ENCODE results near the gene MYO5C.
A peak's percentile ranks its signal among the peaks of the same experiment; 100 is the strongest.

Gene MYO5C

DNA sequence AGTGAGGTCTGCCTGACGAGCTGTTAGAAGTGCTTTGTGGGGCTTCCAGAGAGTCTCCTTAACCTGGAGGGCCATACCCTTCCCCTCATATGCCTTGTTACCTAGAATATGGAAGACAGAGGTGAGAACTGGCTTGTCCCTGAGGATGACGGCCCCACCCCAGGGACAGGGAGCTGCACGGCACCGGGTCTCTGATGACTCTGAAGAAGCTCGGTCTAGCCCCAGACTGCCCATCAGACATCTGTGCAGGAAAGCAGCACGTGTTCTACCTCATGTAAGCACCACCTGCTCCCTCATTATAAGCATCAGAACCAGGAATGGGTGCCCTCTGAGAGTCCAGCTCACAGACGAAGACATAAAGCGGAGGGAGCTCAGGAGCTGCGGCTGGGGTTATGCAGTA is 18.0 kb downstream of the MYO5C start:
- no peak for DNase-seq (ENCODE audit: low spot score)

GRCh38 chr15:52276256-52276770 is 19.3 kb downstream of the MYO5C start:
- DNase-seq (ENCODE audit: low spot score) = peak; percentile 48

- DNase-seq (ENCODE audit: low spot score) = no peak
Measured at GRCh38 chr15:52263563-52264282, 31.9 kb downstream of the MYO5C start.

DNA sequence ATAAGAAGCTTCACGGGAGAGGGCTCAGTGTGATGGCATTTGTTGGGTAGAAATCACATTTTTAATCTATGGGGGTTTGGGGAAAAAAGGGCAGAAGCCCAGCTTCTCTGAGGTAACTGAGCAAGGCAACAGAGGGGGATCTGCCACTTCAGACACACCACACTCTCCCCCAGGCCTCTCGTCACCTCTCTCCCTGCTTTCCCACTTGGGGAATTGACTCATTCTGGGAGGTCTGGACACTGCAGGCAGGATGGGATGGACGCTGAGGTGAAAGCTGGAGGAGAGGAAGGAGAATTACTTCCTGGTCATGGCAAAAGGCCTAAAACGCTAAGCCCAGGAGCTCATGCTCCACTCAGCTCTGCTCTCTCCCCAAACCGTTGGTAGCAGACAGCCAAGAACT is 33.2 kb downstream of the MYO5C start:
- no peak for DNase-seq (ENCODE audit: low spot score)

GRCh38 chr15:52261498-52262242 is 33.9 kb downstream of the MYO5C start:
- peak; percentile 98 for DNase-seq (ENCODE audit: low spot score)

DNA sequence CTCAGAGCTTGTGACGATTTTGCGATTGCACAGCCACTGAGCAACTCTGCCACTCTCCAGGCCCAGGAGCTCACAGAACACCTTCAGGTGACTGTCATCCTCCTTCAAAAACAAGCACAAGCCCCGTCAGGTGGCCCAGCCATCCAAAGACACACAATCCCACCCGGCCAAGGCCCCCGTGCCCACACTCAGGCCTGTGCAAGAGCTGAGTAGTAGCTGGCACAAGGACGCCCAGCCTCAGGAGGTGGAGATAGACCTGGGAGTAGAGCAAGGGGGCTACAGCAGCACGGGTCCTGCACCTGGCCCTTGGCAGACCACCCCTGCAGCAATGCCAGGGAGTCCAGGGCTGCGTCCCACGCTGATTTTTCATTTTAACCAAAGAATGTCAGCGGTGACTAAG is 34.6 kb downstream of the MYO5C start:
- DNase-seq (ENCODE audit: low spot score) = no peak

DNA sequence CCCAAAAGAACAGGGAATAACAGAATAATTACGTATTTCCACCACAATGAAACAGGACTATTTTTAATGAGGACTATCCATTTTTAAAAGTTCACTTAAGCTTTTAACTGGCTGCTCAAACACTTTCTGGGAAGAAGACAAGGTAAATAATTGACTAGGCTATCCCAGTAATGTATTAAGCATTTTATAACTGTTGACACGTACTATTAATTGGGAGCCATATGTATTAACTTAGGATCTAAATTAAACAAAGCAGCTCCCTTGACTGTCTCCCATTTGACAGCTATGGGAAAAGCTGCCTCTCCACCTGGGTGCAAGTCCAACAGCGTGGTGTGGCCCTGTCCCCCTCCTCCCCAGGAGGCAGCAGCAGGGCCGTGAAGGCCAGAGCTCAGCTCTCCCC is 36.1 kb downstream of the MYO5C start:
- no peak for DNase-seq (ENCODE audit: low spot score)

GRCh38 chr15:52258461-52258860 is 37.1 kb downstream of the MYO5C start:
- DNase-seq (ENCODE audit: low spot score) = no peak

DNA sequence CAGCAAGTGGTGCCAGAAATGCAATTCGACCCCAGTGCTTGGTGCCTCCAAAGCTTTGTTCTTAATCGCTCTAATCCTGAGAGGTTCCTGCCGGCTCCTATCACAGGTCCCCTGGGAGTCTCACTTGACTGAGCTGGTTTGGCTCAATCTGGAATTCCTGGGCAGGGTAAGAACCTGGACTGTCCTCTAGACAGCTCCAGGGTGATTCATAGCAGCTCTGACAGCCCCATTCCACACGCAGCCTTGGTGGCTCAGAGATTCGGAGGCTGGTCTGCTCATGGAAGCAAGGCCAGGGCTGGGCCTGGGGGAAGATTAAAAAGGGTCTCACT is 37.9 kb downstream of the MYO5C start:
- DNase-seq (ENCODE audit: low spot score) = no peak

DNA sequence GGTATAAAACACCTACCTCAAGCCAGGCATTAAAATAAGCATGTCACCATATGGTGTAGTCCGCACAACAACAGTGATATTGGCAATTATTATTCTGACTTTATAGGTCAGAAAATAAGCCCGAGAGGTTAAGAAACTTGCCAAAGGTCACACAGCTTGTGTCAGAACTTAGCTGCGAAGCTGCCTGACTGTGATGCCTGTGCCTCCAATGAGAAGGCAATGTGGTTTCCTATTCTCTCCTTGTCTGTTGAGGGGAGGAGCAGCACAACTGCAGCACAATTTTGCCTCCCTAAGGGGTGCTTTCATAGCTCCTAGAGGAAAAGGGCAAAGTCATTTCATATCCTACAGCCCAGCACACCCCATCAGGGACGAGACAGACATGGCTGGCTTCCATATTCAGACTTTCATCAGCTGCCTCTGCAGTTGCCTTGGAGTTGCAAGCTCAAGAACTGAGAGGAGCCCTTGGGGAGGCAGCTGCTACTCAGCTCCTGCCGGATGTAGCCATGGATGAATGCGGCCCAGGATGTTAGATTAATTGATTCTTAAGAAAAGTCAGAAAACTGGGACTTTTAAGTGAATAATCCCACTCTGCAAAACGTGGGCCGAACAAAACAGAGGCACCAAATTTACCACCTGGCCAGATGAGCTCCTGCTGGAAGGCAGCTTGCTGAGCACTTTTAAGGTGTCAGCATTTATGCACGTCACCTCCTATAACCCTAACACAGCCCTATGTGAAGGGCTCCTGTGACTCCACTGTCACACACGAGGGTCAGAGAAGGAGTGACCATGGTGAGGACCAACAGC is 38.5 kb downstream of the MYO5C start:
- peak; percentile 42 for DNase-seq (ENCODE audit: low spot score)

DNA sequence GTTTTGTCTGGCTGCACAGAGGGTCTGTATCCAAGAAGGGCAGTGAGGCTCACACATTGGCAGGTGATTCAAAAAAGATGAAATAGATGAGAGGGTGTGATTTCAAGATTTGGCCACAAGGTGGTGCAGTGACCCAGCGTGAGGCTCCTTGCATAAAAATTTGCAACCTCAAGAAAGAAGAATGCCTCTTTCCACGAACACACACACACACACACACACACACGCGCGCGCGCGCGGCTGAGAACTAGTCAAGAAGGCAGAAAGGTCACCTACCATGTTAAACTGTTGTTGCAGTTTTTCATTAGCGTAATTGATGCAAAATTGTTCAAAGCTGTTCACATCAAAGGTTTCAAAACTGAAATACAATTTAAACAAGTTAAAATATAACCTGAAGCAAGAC is 39.2 kb downstream of the MYO5C start:
- peak; percentile 92 for DNase-seq (ENCODE audit: low spot score)

- peak; percentile 96 for DNase-seq (ENCODE audit: low spot score)
Measured at GRCh38 chr15:52255935-52256334, 39.7 kb downstream of the MYO5C start.

GRCh38 chr15:52255008-52255407 is 40.6 kb downstream of the MYO5C start:
- no peak for DNase-seq (ENCODE audit: low spot score)

DNA sequence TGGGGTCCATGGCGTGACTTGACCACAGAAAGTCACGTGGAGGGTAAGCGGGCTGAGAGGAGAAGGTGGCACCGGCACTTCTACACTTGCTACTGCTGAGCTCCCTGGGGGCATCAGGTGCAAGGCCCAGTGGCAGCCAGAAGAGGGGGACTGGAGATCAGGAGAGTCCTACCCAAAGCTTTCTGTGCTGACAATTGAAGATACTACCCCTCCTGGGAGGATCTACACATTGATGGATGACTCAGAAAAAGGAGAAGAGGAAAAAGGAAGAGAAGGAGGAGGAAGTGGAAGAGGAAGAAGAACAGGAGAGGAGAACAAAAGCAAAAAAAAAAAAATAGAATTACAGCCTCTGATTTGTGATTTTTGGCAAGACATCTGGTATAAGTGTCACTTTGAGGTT is 41.2 kb downstream of the MYO5C start:
- no peak for DNase-seq (ENCODE audit: low spot score)

DNA sequence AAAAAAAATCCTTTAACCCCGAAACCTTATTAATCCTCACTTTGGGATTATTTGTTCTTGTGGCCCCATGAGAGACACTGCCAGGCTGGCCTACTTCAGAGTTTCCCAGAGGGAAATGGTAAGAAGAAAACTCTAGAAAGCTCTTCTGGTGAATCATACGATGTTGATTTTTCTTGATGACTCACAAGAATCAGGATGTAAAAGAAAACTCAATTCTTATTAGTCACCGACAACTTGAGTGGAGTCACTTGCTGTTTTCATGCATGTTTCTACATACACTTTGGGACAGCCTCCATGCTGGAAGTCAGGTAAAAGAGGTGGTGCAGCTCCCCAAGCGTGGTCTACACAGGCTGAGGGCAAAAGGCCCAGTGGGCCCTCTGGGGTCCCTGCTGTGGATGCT is 42.8 kb downstream of the MYO5C start:
- no peak for DNase-seq (ENCODE audit: low spot score)

GRCh38 chr15:52251144-52251860 is 44.3 kb downstream of the MYO5C start:
- no peak for DNase-seq (ENCODE audit: low spot score)

DNA sequence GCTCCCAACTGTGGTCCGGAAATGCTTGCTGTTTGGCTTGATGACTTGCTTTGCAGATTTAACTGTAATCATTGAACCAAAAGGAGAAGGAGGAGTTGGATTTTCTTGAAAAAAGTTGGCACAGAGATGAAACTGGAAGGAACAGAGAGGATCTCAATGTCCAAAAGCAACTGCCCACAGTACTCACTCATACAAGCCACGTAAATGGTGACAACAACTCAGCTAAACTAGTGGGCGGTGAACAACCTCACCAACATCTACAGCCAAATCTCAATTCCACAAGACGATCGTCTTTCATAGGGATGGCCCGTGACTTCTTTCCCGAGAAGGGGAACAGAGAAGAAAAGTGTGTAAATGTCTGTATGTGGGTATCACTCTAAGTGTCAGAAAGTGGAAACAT is 48.1 kb downstream of the MYO5C start:
- no peak for DNase-seq (ENCODE audit: low spot score)

DNA sequence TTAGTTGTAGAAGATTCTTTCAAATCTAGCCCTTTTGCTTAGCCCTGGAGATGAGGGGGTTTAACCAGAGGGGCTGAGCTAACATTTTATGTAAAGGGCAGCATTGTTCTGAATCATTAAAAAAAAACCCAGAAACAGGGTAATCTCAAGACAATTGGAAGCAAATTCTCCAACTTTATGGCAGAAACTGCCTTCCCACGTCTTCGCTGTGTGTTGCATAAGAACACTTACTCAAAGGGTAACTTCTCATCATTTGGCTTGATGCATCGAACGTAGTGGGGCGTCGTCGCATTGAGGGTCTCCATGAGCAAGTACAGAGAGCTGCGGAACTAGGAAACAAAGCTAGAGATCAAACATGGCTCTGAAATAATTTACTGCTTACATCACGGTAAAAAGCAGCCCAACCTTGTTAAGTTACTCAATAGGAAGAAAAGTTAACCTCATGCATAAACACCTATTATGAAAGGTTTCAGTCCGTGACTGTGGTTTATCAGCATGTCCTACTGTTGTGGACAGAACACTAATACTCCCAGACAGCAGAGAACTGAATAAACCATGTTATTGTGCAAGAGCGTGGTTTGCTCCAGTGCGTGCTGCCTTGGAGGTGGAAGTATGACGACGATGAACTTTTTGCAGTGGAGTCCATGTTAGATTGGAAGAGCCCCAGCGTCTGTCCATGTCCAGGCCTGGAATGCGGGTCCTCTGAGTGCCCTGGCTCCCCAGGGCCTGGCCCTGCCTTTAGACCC is 48.7 kb downstream of the MYO5C start:
- DNase-seq (ENCODE audit: low spot score) = no peak

DNA sequence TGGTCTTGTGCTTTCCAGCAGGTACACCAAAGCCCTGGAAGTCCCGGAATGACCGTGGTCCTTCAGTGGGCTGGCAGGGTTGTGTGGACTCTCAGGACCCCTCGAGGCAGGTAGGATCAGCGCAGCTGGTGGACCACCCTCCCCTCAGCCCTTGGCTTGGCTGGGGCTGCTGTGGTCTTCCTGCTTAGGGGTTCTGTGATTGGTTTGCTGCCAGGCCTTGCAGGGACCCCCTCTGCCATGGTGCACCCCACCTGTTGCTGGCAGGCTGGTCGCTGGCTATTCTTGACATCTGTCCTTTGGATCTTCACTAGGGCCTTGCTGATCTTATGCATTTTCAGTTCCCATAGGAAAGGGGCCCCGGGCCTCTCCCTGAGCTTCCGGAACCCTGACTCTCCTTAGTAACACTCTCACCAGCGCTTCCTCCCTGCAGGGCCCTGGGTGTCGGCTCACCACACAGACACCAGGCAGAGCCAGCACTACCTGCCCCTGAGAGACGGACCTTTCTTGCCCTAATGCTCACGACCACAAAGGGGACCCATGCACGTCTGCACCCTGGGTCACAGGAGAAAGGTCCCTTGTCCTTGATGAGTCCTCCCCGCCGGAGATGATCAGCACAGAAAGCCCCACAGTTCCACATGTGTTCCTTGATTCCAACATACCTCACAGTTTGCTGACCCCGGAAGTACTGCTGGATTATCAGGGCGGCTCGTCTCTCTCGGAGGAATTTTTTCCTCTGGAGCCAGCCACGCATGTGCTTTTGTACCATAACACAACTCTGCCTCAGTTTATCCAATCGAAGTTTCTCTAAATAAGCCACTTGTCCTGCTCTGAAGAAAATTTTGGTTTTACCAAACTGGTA is 51.7 kb downstream of the MYO5C start:
- no peak for DNase-seq (ENCODE audit: low spot score)

- DNase-seq (ENCODE audit: low spot score) = no peak
Measured at GRCh38 chr15:52243286-52243685, 52.3 kb downstream of the MYO5C start.

Data from cerebellar cortex (tissue), 1 donor.